Nephron progenitor cell (in vitro differentiated cells): Measurements from ENCODE around the gene ASTN2.

ENCODE experiments used
- DNase-seq: peaks from one replicate; pipeline ENCODE4 v3.0.0; 2021
- H3K27ac Mint-ChIP-seq: 2 replicates; pipeline ENCODE4 v1.8.0; 2021; ENCODE audit warnings: mild to moderate bottlenecking, moderate library complexity, mixed read lengths
- H3K27me3 Mint-ChIP-seq: 2 replicates; pipeline ENCODE4 v1.8.0; 2021; ENCODE audit warnings: mild to moderate bottlenecking, low read depth, mixed read lengths; ENCODE audit not compliant: poor library complexity
- H3K36me3 Mint-ChIP-seq: 2 replicates; pipeline ENCODE4 v1.8.0; 2021; ENCODE audit warnings: low read depth, mixed read lengths
- H3K4me1 Mint-ChIP-seq: 2 replicates; pipeline ENCODE4 v1.8.0; 2021; ENCODE audit warnings: mixed read lengths
- H3K4me3 Mint-ChIP-seq: 2 replicates; pipeline ENCODE4 v1.8.0; 2021; ENCODE audit warnings: mild to moderate bottlenecking, moderate library complexity, mixed read lengths
- H3K9me3 Mint-ChIP-seq: 2 replicates; pipeline ENCODE4 v1.8.0; 2021; ENCODE audit warnings: mild to moderate bottlenecking, moderate library complexity, mixed read lengths
- TF ChIP-seq, protein P1 (sequence below): fragments of 200-600 bp; sonication (generic); IDR thresholded peaks from 2 replicates; pipeline ENCODE4 v1.5.0; 2021; ENCODE audit warnings: antibody characterized with exemption

The ASTN2 gene

GRCh38 chr9:116378873-116379272, 1036.0 kb downstream of the ASTN2 start:
- peaks cover 16% of the 10 kb centered on the region for H3K4me1 Mint-ChIP-seq
- H3K27ac Mint-ChIP-seq = no peak overlapping the region
- DNase-seq = no peak
- H3K27me3 Mint-ChIP-seq = peaks cover 14% of the 10 kb centered on the region
- H3K4me3 Mint-ChIP-seq = no peak overlapping the region
- no peaks in the 10 kb centered on the region for H3K9me3 Mint-ChIP-seq
- H3K36me3 Mint-ChIP-seq = peaks cover 6% of the 10 kb centered on the region
- TF ChIP-seq, protein P1, sequence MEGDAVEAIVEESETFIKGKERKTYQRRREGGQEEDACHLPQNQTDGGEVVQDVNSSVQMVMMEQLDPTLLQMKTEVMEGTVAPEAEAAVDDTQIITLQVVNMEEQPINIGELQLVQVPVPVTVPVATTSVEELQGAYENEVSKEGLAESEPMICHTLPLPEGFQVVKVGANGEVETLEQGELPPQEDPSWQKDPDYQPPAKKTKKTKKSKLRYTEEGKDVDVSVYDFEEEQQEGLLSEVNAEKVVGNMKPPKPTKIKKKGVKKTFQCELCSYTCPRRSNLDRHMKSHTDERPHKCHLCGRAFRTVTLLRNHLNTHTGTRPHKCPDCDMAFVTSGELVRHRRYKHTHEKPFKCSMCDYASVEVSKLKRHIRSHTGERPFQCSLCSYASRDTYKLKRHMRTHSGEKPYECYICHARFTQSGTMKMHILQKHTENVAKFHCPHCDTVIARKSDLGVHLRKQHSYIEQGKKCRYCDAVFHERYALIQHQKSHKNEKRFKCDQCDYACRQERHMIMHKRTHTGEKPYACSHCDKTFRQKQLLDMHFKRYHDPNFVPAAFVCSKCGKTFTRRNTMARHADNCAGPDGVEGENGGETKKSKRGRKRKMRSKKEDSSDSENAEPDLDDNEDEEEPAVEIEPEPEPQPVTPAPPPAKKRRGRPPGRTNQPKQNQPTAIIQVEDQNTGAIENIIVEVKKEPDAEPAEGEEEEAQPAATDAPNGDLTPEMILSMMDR = no peak

GRCh38 chr9:116377179-116377798, 1037.6 kb downstream of the ASTN2 start:
- H3K27ac Mint-ChIP-seq = no peak overlapping the region
- peaks cover 9% of the 10 kb centered on the region for H3K36me3 Mint-ChIP-seq
- H3K27me3 Mint-ChIP-seq = peaks cover 6% of the 10 kb centered on the region
- no peak for DNase-seq
- no peak overlapping the region for H3K4me3 Mint-ChIP-seq
- no peaks in the 10 kb centered on the region for H3K4me1 Mint-ChIP-seq
- TF ChIP-seq, protein P1 = no peak
- no peaks in the 10 kb centered on the region for H3K9me3 Mint-ChIP-seq
